ENCODE results near the gene RAB40B. TPM values are rescaled to one million over a fixed set of nuclear protein-coding genes. Genes with fewer than 3 reads are reported as not detected.

RAB40B gene
- total and polyA plus RNA-seq, 4 donors: 11.8 to 32.3 (median 21.8) TPM

DNA sequence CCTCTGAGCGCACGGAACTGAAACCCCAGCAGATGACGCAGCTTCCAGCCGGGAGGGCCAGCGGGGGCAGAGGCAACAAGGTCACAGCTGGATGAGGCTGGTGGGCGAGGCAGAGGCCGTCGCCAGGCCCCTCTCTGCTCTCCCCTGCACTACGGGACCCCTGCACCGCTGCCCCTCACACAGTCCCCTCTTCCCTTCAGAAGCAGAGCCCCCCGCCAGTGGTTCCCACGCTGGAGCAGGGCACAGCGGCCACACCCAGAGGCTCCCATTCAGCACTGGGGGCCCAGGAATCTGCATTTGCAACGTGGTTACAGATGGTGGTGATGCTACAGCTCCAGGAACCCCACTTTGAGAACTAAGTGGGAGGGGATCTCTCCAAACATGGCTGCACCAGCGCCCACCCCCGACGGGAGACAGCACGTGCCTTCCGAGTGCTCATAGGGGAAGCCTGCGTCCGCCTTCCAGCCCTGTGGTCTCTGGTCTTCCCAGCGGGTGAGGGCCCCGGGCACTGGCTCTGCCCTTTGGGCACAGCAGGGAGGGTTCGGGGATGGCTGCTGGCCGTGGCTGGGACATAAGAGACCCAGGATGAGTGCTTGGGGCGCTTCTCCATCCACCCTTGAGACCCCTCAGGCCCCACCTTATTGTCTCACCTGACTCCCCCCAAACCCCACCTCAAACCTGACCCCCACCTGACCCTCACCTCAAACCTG lies 4.7 kb upstream of the RAB40B start:
- H3K9me3 ChIP-seq (ENCODE audit: control insufficient read depth, insufficient read depth, low read length): no peaks in the 10 kb centered on the region
- H3K4me3 ChIP-seq (ENCODE audit: low read depth, low read length): no peak overlapping the region
- H3K27me3 ChIP-seq (ENCODE audit: control insufficient read depth, insufficient read depth, low read length): no peaks in the 10 kb centered on the region
- peaks cover 15% of the 10 kb centered on the region for H3K36me3 ChIP-seq (ENCODE audit: control insufficient read depth, insufficient read depth, low read length)
- WGBS (ENCODE audit: insufficient coverage): 81% methylated on average over 25 of the region's 26 CpGs
- no peak overlapping the region for H3K27ac ChIP-seq (ENCODE audit: low read depth, low read length)
- no peak for DNase-seq (ENCODE audit: low read depth in 4 of 6, low spot score in 6 of 6)
- H3K4me1 ChIP-seq (ENCODE audit: control insufficient read depth, insufficient read depth, low read length): peaks cover 9% of the 10 kb centered on the region

DNA sequence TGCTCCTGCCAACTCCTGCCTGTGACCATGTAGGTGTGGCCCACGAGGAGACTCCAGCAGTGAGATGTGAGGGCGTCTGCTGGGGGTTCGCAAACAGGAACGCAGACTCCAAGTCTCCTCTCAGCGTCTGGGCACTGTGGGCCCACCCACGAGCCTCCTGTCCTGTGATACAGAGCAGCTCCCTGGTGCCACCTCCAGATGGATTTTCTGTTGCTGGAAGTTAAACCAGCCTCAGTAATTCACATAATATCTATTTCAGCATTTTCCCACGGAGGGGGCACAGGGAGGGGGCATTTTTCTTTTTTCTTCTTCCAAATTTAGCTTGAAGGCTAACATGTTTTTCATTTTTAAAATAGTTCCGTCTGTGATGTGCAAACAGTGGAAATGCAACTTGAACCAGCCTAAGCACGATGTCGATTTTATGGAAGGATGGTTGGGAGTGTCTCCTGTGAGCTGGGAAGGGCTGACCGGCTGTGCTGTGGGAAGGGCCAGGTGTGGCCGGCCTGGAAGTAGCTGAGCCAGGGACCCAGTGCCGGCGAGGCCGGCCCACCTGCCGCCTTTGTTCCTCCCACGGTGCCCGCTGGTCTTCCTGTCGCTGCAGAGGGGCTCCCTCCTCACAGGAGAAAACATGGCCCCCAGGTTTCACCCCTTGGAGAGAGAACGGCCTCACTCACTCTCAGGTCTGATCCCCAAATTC lies 3.9 kb upstream of the RAB40B start:
- Histone ChIP-seq H3K27ac (ENCODE audit: low read depth, low read length) (no peak overlapping the region), H3K4me3 (ENCODE audit: low read depth, low read length) (no peak overlapping the region), H3K4me1 (ENCODE audit: control insufficient read depth, insufficient read depth, low read length) (peaks cover 12% of the 10 kb centered on the region), H3K9me3 (ENCODE audit: control insufficient read depth, insufficient read depth, low read length) (no peaks in the 10 kb centered on the region), H3K27me3 (ENCODE audit: control insufficient read depth, insufficient read depth, low read length) (no peaks in the 10 kb centered on the region), H3K36me3 (ENCODE audit: control insufficient read depth, insufficient read depth, low read length) (peaks cover 15% of the 10 kb centered on the region)
- peak in 1 of 6 donors; percentile 23 for DNase-seq (ENCODE audit: low read depth in 4 of 6, low spot score in 6 of 6)
- WGBS (ENCODE audit: insufficient coverage): 62% methylated on average over 16 of the region's 20 CpGs

DNA sequence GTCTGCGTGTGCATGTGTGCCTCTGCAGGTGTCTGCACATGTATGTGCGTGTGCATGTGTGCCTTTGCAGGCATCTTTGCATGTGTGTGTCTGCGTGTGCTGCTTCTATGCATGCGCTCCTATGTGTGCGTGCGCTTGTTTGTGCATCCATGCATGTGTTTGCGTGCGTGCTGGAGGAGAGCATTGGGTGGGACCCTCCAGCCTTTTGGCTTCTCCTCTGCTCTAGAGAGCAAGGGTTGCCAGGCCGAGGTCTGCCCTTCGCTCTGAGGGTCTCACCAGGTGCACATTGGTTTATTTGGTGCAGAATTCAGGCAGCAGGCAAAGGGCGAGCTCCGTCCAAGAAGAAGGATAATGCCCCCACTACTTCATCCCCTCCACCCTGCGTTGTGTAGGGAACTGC lies 1.1 kb upstream of the RAB40B start:
- Histone ChIP-seq H3K27me3 (ENCODE audit: control insufficient read depth, insufficient read depth, low read length) (no peaks in the 10 kb centered on the region), H3K4me1 (ENCODE audit: control insufficient read depth, insufficient read depth, low read length) (peaks cover 20% of the 10 kb centered on the region), H3K36me3 (ENCODE audit: control insufficient read depth, insufficient read depth, low read length) (peaks cover 28% of the 10 kb centered on the region), H3K4me3 (ENCODE audit: low read depth, low read length) (peak overlapping the region; percentile 50), H3K27ac (ENCODE audit: low read depth, low read length) (no peak overlapping the region), H3K9me3 (ENCODE audit: control insufficient read depth, insufficient read depth, low read length) (peaks cover under 1% of the 10 kb centered on the region)
- DNase-seq (ENCODE audit: low read depth in 4 of 6, low spot score in 6 of 6): no peak
- WGBS (ENCODE audit: insufficient coverage): 81% methylated on average over 10 of the region's 13 CpGs

- H3K36me3 ChIP-seq (ENCODE audit: control insufficient read depth, insufficient read depth, low read length): peaks cover 26% of the 10 kb centered on the region
- peaks cover 1% of the 10 kb centered on the region for H3K9me3 ChIP-seq (ENCODE audit: control insufficient read depth, insufficient read depth, low read length)
- no peaks in the 10 kb centered on the region for H3K27me3 ChIP-seq (ENCODE audit: control insufficient read depth, insufficient read depth, low read length)
- peak overlapping the region; percentile 50 for H3K4me3 ChIP-seq (ENCODE audit: low read depth, low read length)
- no peak overlapping the region for H3K27ac ChIP-seq (ENCODE audit: low read depth, low read length)
- WGBS (ENCODE audit: insufficient coverage): 4% methylated on average over 43 of the region's 45 CpGs
- no peak for DNase-seq (ENCODE audit: low read depth in 4 of 6, low spot score in 6 of 6)
- peaks cover 20% of the 10 kb centered on the region for H3K4me1 ChIP-seq (ENCODE audit: control insufficient read depth, insufficient read depth, low read length)
Observed at GRCh38 chr17:82698974-82699442, 510 bp upstream of the RAB40B start.

GRCh38 chr17:82697808-82698064 lies 762 bp downstream of the RAB40B start:
- Histone ChIP-seq H3K36me3 (ENCODE audit: control insufficient read depth, insufficient read depth, low read length) (peaks cover 16% of the 10 kb centered on the region), H3K9me3 (ENCODE audit: control insufficient read depth, insufficient read depth, low read length) (peaks cover 1% of the 10 kb centered on the region), H3K27me3 (ENCODE audit: control insufficient read depth, insufficient read depth, low read length) (no peaks in the 10 kb centered on the region), H3K4me3 (ENCODE audit: low read depth, low read length) (peak overlapping the region; percentile 56), H3K4me1 (ENCODE audit: control insufficient read depth, insufficient read depth, low read length) (peaks cover 20% of the 10 kb centered on the region), H3K27ac (ENCODE audit: low read depth, low read length) (no peak overlapping the region)
- DNase-seq (ENCODE audit: low read depth in 4 of 6, low spot score in 6 of 6): no peak
- under 1% methylated on average over 32 of the region's 32 CpGs for WGBS (ENCODE audit: insufficient coverage)

GRCh38 chr17:82696916-82697807 lies 1.3 kb downstream of the RAB40B start:
- 20% methylated on average over 48 of the region's 48 CpGs for WGBS (ENCODE audit: insufficient coverage)
- Histone ChIP-seq H3K4me1 (ENCODE audit: control insufficient read depth, insufficient read depth, low read length) (peaks cover 20% of the 10 kb centered on the region), H3K27ac (ENCODE audit: low read depth, low read length) (no peak overlapping the region), H3K9me3 (ENCODE audit: control insufficient read depth, insufficient read depth, low read length) (peaks cover 1% of the 10 kb centered on the region), H3K27me3 (ENCODE audit: control insufficient read depth, insufficient read depth, low read length) (no peaks in the 10 kb centered on the region), H3K4me3 (ENCODE audit: low read depth, low read length) (peak overlapping the region; percentile 56), H3K36me3 (ENCODE audit: control insufficient read depth, insufficient read depth, low read length) (peaks cover 17% of the 10 kb centered on the region)
- peak in 1 of 6 donors; percentile 7 for DNase-seq (ENCODE audit: low read depth in 4 of 6, low spot score in 6 of 6)

DNA sequence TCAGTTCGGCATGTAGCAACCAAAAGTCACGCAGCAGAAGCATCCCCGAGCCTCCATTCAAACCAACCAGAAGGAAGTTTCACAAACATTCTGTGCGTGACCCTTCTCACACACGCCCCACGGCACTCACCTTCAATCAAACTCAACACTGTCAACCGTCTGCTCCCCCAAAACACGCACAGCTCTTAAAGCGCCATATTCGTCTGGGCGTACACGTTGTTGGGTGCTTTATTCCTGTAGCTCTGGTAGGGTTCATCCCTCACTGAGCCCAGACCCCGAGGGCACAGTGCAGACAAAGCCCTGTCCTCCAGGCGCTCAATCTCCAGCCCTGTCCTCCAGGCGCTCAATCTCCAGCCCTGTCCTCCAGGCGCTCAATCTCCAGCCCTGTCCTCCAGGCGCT lies 2.2 kb downstream of the RAB40B start:
- Histone ChIP-seq H3K27ac (ENCODE audit: low read depth, low read length) (no peak overlapping the region), H3K9me3 (ENCODE audit: control insufficient read depth, insufficient read depth, low read length) (peaks cover 1% of the 10 kb centered on the region)
- DNase-seq (ENCODE audit: low read depth in 4 of 6, low spot score in 6 of 6): no peak

DNA sequence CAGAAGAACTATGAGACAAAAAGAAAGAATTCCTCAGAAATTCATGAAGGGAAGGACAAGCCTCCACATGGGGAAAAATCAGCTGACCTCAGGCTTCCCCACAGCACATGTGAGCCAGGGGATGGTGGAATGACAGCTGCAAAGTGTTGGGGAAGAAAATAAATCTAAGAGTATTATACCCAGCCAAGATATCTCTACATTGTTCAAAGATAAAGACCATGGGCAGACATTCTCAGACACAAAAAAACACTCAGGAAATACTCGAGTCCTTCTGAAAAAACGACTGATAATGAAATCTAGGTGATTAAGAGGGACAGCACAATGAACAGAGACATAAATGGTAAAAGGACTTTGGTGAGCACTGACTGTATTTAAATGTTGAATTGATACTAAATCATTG lies 3.9 kb downstream of the RAB40B start:
- peaks cover 27% of the 10 kb centered on the region for H3K4me1 ChIP-seq (ENCODE audit: control insufficient read depth, insufficient read depth, low read length)
- H3K27me3 ChIP-seq (ENCODE audit: control insufficient read depth, insufficient read depth, low read length): no peaks in the 10 kb centered on the region
- no CpG with 5 or more reads among the region's 2 CpGs for WGBS (ENCODE audit: insufficient coverage)
- DNase-seq (ENCODE audit: low read depth in 4 of 6, low spot score in 6 of 6): no peak
- no peak overlapping the region for H3K4me3 ChIP-seq (ENCODE audit: low read depth, low read length)
- H3K27ac ChIP-seq (ENCODE audit: low read depth, low read length): no peak overlapping the region
- peaks cover 37% of the 10 kb centered on the region for H3K36me3 ChIP-seq (ENCODE audit: control insufficient read depth, insufficient read depth, low read length)
- H3K9me3 ChIP-seq (ENCODE audit: control insufficient read depth, insufficient read depth, low read length): peaks cover 1% of the 10 kb centered on the region

More for the DNA sequence above, 2.2 kb downstream of the RAB40B start:
- peaks cover 22% of the 10 kb centered on the region for H3K4me1 ChIP-seq (ENCODE audit: control insufficient read depth, insufficient read depth, low read length)
- 88% methylated on average over 13 of the region's 17 CpGs for WGBS (ENCODE audit: insufficient coverage)
- H3K36me3 ChIP-seq (ENCODE audit: control insufficient read depth, insufficient read depth, low read length): peaks cover 26% of the 10 kb centered on the region
- H3K27me3 ChIP-seq (ENCODE audit: control insufficient read depth, insufficient read depth, low read length): no peaks in the 10 kb centered on the region
- no peak overlapping the region for H3K4me3 ChIP-seq (ENCODE audit: low read depth, low read length)

- no peak overlapping the region for H3K4me3 ChIP-seq (ENCODE audit: low read depth, low read length)
- DNase-seq (ENCODE audit: low read depth in 4 of 6, low spot score in 6 of 6): no peak
- no peaks in the 10 kb centered on the region for H3K27me3 ChIP-seq (ENCODE audit: control insufficient read depth, insufficient read depth, low read length)
- H3K4me1 ChIP-seq (ENCODE audit: control insufficient read depth, insufficient read depth, low read length): peaks cover 21% of the 10 kb centered on the region
- no peak overlapping the region for H3K27ac ChIP-seq (ENCODE audit: low read depth, low read length)
- peaks cover 1% of the 10 kb centered on the region for H3K9me3 ChIP-seq (ENCODE audit: control insufficient read depth, insufficient read depth, low read length)
- H3K36me3 ChIP-seq (ENCODE audit: control insufficient read depth, insufficient read depth, low read length): peaks cover 41% of the 10 kb centered on the region
- 80% methylated on average over 19 of the region's 22 CpGs for WGBS (ENCODE audit: insufficient coverage)
Observed at GRCh38 chr17:82693168-82693867, 5.2 kb downstream of the RAB40B start.
